Mucosa of gallbladder (tissue), 1 donor: Measurements from ENCODE around the gene MATN4. TPM values are rescaled to one million over a fixed set of nuclear protein-coding genes. Genes with fewer than 3 reads are reported as not detected.

Experiments used
- DNase-seq: peaks from one replicate; pipeline ENCODE4 v3.0.0-alpha.2; 2020; ENCODE audit warnings: low spot score
- total RNA-seq: library from RNA; stranded (reverse); gene quantifications from one replicate; pipeline ENCODE4 v1.2.1, GENCODE V29; 2021
- donor health status: DM: no; HTN: no; CAD: no.

MATN4 gene
- total RNA-seq, 1 donor from 2014 or later = 0.09 TPM

DNA sequence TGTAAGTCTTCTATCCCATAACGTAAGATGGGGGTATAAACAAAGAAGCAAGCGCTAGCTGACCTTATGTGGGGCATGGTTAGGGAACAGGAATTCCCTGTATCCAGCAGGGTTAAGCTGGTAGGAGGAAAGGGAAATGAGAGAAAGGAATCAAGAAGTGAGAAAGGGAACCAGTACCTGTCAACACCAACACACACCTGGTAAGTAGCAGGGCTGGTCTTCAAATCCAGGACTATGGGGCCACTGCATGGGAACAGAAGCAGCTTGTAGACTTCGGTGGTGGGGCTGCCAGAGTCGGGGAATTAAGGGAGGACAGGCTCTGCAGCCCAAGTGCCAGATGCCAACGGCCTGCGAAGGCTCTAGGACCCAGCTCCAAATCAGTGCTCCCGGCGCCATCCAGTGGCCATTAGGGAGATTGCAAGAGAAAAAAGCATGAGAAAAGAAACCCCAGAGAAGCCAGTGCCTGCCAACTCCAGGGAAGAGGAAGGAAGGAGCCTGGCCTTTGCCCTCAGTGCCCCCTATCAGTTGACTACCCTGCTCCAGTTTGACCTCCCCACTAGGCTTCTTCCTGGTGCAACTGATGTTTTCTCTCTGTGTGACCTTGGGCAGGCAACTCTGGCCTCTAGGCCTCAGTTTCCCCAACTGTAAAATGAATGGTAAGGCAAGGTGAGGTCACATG lies 17.3 kb downstream of the MATN4 start:
- DNase-seq = peak; percentile 86

GRCh38 chr20:45289942-45290676 lies 18.0 kb downstream of the MATN4 start:
- no peak for DNase-seq

DNA sequence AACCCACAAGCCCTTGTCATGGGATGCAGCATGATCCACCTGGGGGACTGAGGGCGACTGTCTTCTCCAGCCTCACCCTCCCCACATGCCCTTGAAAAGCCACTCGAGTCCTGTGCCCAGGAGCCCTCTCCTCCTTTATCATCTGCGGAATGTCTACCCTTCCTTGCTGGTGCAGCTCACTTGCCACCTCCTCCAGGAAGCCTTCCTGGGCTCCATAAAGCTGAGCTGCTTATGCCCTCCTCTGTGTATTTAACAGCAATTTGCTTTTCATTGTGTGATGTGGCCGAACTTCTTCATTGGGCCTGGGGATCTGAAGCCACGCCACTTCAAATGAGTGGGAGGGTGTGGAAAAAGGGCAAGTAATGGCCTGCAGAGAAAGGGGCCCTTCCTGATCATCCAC lies 19.2 kb downstream of the MATN4 start:
- no peak for DNase-seq

- DNase-seq = no peak
Measured at GRCh38 chr20:45288376-45288775, 19.7 kb downstream of the MATN4 start.

GRCh38 chr20:45283551-45284057 lies 24.5 kb downstream of the MATN4 start:
- no peak for DNase-seq

GRCh38 chr20:45282700-45283550 lies 25.2 kb downstream of the MATN4 start:
- no peak for DNase-seq

DNA sequence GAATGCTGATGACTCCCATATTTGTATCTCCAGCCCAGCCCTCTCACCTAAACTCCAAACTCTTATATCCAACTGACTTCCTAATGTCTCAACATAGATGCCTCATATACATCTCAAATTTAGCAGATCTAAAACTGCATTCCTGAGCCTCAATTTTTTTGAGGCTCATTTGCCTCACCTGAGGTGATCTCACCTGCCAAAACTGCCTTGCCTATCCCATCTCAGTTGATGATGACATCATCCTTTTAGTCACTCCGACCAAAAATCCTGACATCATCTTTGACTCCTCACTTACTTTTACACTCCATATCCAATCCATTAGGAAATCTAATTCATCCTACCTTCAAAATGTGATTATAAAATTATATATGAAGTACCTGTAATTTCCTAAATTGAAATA lies 28.1 kb downstream of the MATN4 start:
- no peak for DNase-seq

DNA sequence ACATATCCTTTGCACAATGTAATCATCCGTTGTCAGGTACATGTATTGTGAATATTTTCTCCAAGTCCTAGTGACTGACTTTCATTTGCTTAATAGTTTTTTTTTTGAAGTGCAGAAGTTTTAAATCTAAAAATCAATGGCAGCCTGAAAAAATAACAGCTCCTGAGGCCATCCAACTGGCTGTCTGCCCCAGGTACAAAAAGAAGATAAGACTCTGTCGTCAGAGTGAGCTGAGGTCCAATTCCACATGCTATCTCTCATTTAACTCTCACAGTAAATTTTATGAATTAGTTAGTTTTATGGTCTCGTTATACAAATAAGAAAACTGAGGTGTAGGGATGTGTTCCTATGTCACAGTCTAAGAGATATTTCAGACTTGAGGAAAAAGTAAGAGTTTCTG lies 32.8 kb downstream of the MATN4 start:
- no peak for DNase-seq

- no peak for DNase-seq
Measured at GRCh38 chr20:45269754-45270270, 38.3 kb downstream of the MATN4 start.

- no peak for DNase-seq
Measured at GRCh38 chr20:45269056-45269455, 39.0 kb downstream of the MATN4 start.

GRCh38 chr20:45268531-45268930 lies 39.6 kb downstream of the MATN4 start:
- DNase-seq = no peak

DNA sequence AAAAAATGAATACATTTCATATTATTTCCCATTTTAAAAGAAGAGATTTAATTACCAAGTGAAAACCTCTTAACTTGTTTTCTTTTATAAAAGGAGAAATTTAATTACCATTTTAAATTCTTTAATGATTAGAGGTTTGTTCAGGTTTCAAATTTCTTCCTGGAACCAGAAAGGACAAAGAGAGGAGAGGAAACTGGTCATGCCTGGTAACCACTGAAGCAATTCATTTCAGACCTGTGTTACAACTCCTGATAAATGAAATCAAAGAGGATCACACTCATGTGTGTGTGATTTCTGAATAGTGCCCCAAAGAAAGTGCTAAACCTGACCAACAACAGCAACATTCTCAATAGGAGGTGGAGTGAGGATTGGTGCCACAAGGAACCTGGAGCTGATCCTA lies 41.1 kb downstream of the MATN4 start:
- DNase-seq = no peak

- no peak for DNase-seq
Measured at GRCh38 chr20:45263556-45264266, 44.4 kb downstream of the MATN4 start.

GRCh38 chr20:45258664-45259063 lies 49.4 kb downstream of the MATN4 start:
- no peak for DNase-seq

- no peak for DNase-seq
Measured at GRCh38 chr20:45258259-45258658, 49.8 kb downstream of the MATN4 start.

- DNase-seq = no peak
Measured at GRCh38 chr20:45257711-45258110, 50.4 kb downstream of the MATN4 start.

GRCh38 chr20:45257161-45257560 lies 50.9 kb downstream of the MATN4 start:
- no peak for DNase-seq

DNA sequence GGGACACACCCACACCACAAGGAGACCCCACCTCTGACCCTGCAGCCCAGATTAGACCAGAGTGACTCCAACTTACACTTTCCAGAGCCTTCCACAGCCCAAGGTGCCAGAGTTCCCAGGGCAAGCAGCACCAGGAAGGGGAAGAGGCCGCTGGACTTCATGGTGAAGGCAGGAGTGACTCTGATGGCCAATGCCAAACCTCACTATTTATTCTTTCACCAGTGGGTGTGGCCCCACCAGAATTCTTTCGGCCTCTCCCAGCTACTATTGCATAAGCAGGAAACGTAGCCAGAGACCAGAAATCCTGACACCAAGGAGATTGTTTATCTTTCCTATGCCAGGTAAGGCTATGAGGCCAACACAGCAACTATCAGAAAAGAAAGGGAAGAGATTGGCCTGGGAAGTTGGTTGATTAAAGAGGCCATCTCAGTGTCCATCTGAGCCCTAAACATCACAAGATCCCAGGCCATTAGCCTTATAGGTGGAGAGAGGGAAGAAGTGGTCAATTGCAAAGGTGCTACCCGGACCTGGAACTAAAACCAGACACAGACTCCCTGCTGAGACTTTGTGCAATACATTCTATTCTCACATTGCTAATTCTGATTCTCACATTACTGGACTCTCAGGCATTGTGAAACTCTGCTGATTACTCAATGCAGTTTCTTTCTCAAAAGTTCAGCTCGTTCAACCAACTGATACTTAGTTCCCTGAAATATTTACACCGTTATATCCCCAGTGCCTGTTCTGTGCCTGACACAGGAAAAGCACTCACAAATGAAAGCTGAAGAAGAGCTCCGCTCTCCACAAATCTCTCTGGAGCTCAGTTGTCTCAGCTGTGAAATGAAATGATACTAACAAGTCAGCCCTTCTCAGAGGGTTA lies 53.5 kb downstream of the MATN4 start, which contains the start of gene SLPI:
Gene SLPI (minus strand): TSS at position 182 of the 880 bp plus-strand sequence. CDS start 21 bp downstream, at position 161.
- DNase-seq = peak; percentile 81

GRCh38 chr20:45253261-45253660 lies 54.8 kb downstream of the MATN4 start:
- DNase-seq = peak; percentile 28

- no peak for DNase-seq
Measured at GRCh38 chr20:45251884-45252560, 56.1 kb downstream of the MATN4 start.
